Vagina (tissue), 2 donors: ENCODE measurements around the gene RPS19BP1.

Experiments used
- CTCF ChIP-seq, 3 experiments: fragments of 450-650 bp in 2 of 3; fragments of 200-600 bp in 1 of 3; sonication (generic) in 1 of 3; IDR thresholded peaks; one replicate each; pipeline ENCODE4 v1.5.1; 2017 to 2019; ENCODE audit warnings: antibody characterized with exemption in 3 of 3, mild to moderate bottlenecking in 2 of 3, moderate library complexity in 2 of 3
- POLR2AphosphoS5 ChIP-seq, 2 donors: sonication (generic); formaldehyde crosslinking; IDR thresholded peaks; one replicate each; pipeline ENCODE4 v1.9.0; 2017; ENCODE audit warnings: antibody characterized with exemption in 2 of 2, mild to moderate bottlenecking in 2 of 2, low read depth in 1 of 2; ENCODE audit not compliant: insufficient read depth in 1 of 2

- TF ChIP-seq CTCF (IDR thresholded peaks at IDR 0.05) (no peak), POLR2AphosphoS5 (IDR thresholded peaks at IDR 0.05; ENCODE audit: insufficient read depth in 1 of 2, low read depth in 1 of 2) (no peak)
Observed at GRCh38 chr22:39510529-39511149, 21.9 kb downstream of the RPS19BP1 start.
